NCI-H510A treated with DMSO at 0.1 percent for 48 hours (cell line): ENCODE data around the gene TDRD1.
A peak's percentile ranks its signal among the peaks of the same experiment; 100 is the strongest.
"Not testable (repeated sequence)": the region's sequence is repeated elsewhere in the genome, so short reads cannot be mapped to it uniquely, and the experiment has no call there.

Experiments
- DNase-seq: peaks from one replicate; lab custom pipeline; 2025; lab: John Stamatoyannopoulos, UW

Gene TDRD1, protein sequence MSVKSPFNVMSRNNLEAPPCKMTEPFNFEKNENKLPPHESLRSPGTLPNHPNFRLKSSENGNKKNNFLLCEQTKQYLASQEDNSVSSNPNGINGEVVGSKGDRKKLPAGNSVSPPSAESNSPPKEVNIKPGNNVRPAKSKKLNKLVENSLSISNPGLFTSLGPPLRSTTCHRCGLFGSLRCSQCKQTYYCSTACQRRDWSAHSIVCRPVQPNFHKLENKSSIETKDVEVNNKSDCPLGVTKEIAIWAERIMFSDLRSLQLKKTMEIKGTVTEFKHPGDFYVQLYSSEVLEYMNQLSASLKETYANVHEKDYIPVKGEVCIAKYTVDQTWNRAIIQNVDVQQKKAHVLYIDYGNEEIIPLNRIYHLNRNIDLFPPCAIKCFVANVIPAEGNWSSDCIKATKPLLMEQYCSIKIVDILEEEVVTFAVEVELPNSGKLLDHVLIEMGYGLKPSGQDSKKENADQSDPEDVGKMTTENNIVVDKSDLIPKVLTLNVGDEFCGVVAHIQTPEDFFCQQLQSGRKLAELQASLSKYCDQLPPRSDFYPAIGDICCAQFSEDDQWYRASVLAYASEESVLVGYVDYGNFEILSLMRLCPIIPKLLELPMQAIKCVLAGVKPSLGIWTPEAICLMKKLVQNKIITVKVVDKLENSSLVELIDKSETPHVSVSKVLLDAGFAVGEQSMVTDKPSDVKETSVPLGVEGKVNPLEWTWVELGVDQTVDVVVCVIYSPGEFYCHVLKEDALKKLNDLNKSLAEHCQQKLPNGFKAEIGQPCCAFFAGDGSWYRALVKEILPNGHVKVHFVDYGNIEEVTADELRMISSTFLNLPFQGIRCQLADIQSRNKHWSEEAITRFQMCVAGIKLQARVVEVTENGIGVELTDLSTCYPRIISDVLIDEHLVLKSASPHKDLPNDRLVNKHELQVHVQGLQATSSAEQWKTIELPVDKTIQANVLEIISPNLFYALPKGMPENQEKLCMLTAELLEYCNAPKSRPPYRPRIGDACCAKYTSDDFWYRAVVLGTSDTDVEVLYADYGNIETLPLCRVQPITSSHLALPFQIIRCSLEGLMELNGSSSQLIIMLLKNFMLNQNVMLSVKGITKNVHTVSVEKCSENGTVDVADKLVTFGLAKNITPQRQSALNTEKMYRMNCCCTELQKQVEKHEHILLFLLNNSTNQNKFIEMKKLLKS

GRCh38 chr10:114179148-114179547, at the start of gene TDRD1:
Gene TDRD1 (plus strand): TSS chr10:114179353. CDS start chr10:114187832, 8,479 bp downstream.
- DNase-seq: no peak

DNA sequence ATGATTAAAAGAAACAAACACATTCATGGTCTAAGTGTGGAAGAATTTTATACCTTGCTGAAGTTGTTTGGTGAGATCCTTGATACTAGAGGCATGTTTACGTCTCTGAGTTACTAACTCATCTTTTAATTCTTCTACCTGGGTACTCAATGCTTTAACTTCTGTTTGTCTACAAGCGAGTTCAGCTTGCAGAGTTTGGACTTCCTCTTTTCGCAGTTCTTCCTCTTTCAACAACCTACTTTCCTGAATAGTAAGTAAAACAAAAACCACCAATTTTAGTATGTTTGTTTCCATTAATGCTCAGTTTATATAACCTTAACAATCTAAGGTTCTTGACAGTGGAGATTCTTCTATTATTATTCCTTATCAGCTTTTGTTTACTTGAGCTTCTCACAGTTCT, 48.1 kb upstream of the TDRD1 start:
- no peak for DNase-seq

- no peak for DNase-seq
These were observed 43.7 kb upstream of the TDRD1 start for GRCh38 chr10:114135476-114135875.

DNA sequence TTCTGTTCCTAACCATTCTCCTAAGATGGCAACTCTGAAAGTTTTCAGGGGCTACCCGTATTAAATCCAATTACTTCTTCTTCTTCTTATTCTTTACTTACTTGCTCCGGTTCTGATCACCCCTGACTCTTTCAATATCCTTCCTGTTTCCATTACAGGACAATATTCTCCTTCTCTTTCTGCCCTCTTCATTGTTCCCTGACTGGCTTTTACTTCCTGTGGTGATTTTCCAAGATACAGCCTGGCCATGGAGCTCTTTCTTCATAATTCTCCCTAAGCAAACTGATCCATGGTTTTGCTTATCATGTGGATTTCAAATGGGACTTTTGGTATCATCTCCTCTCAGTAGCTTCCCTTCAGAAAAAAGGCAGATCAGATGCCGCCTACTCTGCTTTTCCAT, 40.6 kb upstream of the TDRD1 start:
- no peak for DNase-seq

DNA sequence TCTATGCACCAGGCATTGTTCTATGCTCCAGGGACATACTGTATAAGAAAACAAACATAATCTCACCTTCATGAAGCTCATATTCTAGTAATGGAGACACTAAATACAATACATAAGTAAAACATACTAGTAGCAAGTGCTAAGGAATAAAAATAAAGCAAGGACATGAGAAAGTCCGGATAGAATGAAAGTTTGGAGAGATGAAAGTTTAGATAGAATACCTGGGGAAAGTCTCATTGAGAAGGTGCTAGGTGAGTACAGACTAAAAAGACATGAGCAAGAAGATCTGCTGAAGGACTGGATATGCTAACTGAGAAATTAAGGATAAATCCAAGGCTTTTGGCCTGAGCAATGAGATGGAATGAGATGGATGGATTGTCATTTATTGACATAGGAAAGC, 39.1 kb upstream of the TDRD1 start:
- no peak for DNase-seq

GRCh38 chr10:114140827-114141226, 38.3 kb upstream of the TDRD1 start:
- not testable (repeated sequence) for DNase-seq

- peak; percentile 71 for DNase-seq
These were observed 37.1 kb upstream of the TDRD1 start for GRCh38 chr10:114142018-114142417.

DNA sequence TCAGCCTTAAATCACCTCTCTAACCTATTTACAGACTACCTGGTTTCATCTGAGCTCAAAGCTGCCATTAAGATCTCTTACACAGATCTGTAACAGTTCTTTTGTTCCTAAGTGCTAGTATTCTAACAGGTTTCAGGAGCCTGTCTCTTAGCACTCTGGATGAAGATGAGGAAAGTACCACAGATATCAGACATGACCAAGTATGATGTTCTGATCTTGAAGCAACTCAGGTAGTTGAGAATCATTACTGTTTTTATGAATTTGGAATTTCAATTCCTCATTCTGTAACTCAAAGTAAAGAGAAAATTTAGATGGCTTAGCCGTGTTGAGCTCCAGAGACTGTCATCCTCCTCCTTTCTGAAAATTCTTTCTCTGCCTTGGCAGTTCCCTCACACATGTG, 36.0 kb upstream of the TDRD1 start:
- no peak for DNase-seq

GRCh38 chr10:114149476-114149875, 29.7 kb upstream of the TDRD1 start:
- not testable (repeated sequence) for DNase-seq

DNA sequence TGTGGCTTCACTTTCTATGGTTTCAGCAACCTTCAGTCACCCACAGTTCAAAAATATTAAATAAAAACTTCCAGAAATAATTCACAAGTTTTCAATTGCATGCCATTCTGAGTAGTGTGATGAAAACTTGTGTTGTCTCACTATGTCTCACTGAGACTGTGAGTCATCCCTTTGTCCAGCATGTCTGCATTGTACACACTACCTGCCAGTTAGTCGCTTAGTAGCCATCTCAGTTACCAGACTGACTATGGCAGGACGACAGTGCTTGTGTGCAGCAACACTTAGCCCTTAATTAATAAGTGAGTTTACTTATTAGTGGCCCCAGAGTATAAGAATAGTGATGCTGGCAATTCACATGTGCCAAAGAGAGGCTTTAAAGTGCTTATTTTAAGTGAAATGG, 27.7 kb upstream of the TDRD1 start:
- DNase-seq: no peak

DNA sequence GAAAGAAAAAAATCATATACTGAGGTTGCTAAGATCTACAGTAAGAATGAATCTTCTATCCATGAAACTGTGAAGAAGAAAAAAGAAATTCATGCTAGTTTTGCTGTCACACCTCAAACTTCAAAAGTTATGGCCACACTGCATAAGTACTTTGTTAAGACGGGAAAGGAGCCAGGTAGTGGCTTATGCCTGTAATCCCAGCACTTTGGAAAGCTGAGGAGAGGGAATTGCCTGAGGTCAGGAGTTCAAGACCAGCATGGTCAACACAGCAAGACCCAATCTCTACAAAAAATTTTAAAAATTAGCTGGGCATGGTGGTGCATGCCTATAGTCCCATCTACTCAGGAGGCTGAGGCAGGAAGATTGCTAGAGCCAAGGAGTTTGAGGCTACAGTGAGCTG, 27.3 kb upstream of the TDRD1 start:
- no peak for DNase-seq

GRCh38 chr10:114157912-114158311, 21.2 kb upstream of the TDRD1 start:
- DNase-seq: no peak

- no peak for DNase-seq
These were observed 16.1 kb upstream of the TDRD1 start for GRCh38 chr10:114163062-114163461.

GRCh38 chr10:114166043-114166442, 13.1 kb upstream of the TDRD1 start:
- DNase-seq: no peak

DNA sequence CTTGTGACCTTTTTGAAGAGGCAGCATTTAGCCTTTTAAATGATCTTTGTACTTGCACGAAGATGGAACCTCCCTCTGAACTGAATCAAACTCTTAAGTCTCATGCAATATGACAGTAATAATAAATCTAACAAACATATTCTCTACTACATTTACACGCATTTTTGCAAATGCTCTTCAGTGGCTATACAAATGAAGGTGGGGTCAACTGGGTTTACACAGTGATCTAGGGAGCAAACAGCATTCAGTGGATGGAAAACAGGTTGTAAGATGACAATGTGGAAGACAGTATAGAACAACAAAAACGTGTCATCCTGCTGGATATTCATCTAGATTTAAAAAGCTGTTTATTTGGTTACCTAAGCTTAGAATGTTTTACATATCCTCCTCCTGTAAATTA, 12.7 kb upstream of the TDRD1 start:
- no peak for DNase-seq

DNA sequence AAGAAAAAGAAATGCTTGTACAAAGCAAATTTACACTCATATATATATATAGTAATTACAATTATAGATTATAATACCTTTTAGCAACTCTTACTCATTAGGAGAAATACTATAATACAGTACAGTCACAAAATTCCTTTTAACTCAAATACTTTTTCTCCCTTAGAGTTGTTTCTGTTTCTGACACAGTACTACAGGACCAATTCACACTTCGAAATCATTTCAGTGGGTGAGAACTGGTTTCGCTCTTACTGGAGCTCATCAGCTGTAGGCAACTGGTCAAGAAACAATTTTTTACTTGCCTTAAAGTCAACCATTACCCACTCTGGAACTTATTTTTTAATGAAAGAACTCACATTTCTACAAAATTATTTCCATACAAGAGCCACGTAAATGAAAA, 11.2 kb upstream of the TDRD1 start:
- no peak for DNase-seq

GRCh38 chr10:114168450-114169009, 10.6 kb upstream of the TDRD1 start:
- DNase-seq: no peak

GRCh38 chr10:114172216-114172615, 6.9 kb upstream of the TDRD1 start:
- no peak for DNase-seq

- peak; percentile 30 for DNase-seq
These were observed 6.2 kb upstream of the TDRD1 start for GRCh38 chr10:114172776-114173602.

DNA sequence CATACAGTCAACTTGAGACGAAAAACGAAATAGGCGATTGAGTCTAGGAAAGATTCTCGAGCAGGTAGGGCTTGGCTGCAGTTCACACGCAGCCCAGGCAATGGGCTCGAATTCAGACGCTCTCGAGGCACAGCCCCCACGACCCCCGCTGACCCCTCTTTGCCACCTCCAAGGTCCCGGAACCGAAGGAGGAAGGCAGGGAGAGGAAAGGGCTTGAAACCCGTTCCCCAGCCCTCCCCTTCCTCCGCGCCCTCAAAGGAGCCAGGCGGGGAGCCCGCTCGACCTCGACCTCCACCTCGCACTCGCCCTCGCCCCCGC, 5.6 kb upstream of the TDRD1 start:
- no peak for DNase-seq

DNA sequence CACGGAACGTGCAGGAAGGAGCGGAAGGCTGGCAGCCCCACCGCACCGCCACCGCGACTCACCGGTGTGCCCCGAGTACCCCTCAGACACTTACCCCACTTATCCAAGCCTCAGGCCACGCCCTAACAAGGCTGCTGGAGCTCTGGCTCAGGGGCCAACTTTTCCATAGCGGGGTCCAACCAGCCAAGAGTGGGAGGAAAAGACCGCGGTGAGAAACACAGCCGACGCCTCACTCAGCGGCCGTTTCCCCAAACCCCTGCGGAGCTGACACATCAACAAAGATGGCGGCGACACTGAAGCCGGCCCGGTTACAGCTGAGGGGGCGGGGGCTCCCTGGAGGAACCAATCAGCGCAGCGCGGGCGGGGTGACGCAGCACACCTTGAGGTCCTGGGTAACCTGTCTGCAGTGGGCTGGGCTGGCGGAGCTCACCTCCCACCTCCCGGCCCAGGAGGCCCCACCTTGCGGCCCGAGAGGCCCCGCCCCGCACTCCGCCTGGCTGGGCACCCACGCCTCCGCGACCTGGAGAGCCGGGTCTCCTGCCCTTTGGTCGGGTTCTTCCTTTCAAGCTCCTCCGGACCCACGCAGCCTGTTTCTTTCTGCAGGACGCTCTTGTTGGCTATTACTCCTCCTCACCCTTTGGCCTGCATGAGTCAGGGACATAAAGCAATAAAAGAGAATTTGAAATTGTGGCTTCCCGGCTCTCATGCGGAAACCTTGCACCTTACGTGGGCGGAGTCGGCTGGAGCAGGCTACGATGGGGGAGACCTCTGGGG, 5.0 kb upstream of the TDRD1 start, which contains the start of gene CCDC186:
Gene CCDC186, minus strand, starts transcription at position 283 of the 774 bp plus-strand sequence. CDS start 10,935 bp downstream, outside the sequence.
- DNase-seq: peak; percentile 96
